Measurements from ENCODE around the gene ZNF280D. TPM values are rescaled to one million over a fixed set of nuclear protein-coding genes. Genes with fewer than 3 reads are reported as not detected.

The ZNF280D gene
- total and polyA plus RNA-seq, 2 of the 4 experiments (the other 2 are of a cell fraction), result 8.3 to 21.0 TPM

- Histone ChIP-seq H3K14ac (replicated peaks; ENCODE audit: low read depth, low read length) (no peak overlapping the region), H4K5ac (ENCODE audit: low read depth, low read length) (no peak overlapping the region), H2BK15ac (ENCODE audit: low read depth, low read length) (no peak overlapping the region), H3K79me1 (ENCODE audit: low read depth in 1 of 2, low read length in 2 of 2) (peaks cover 6 to 20% of the 10 kb centered on the region in 2 experiments; a peak in 3 of 4 replicates), H3K56ac (ENCODE audit: extremely low read depth, insufficient read depth, low read length) (no peak overlapping the region), H2BK120ac (ENCODE audit: low read depth, low read length) (no peak overlapping the region), H3K4me2 (ENCODE audit: low read depth, low read length) (no peak overlapping the region), H4K20me1 (ENCODE audit: insufficient read depth, low read length) (no peaks in the 10 kb centered on the region), H3K9ac (ENCODE audit: low read depth, low read length) (no peak overlapping the region), H4K91ac (ENCODE audit: insufficient read depth, low read depth, low read length) (no peak overlapping the region), H2AK9ac (replicated peaks; ENCODE audit: low read depth, low read length, poor library complexity) (peak overlapping the region; percentile 9), H3K4ac (ENCODE audit: low read depth, low read length) (no peak overlapping the region), H4K8ac (ENCODE audit: low read depth in 2 of 2, low read length in 2 of 2) (no peak overlapping the region), H3K36me3 (ENCODE audit: control insufficient read depth, insufficient read depth, low read length) (peaks cover 20% of the 10 kb centered on the region), H3K4me3 (ENCODE audit: insufficient read depth, low read depth, low read length) (no peak overlapping the region), H2AFZ (replicated peaks; ENCODE audit: low read length, poor library complexity) (no peak overlapping the region), H3K4me1 (ENCODE audit: control insufficient read depth, insufficient read depth, low read length) (no peaks in the 10 kb centered on the region), H2AK5ac (ENCODE audit: low read depth, low read length) (no peak overlapping the region), H3K27ac (ENCODE audit: insufficient read depth, low read length) (no peak overlapping the region), H2BK5ac (ENCODE audit: low read depth, low read length, poor library complexity, severe bottlenecking) (no peak overlapping the region), H3K9me3 (ENCODE audit: control insufficient read depth, insufficient read depth, low read length) (no peaks in the 10 kb centered on the region), H2BK20ac (ENCODE audit: low read depth, low read length) (no peak overlapping the region), H3K27me3 (ENCODE audit: control insufficient read depth, insufficient read depth, low read length) (no peaks in the 10 kb centered on the region), H3K18ac (ENCODE audit: low read depth, low read length) (no peak overlapping the region), H3K23ac (ENCODE audit: low read depth, low read length) (no peak overlapping the region), H3K9me1 (ENCODE audit: insufficient read depth, low read length) (0 out of 2 replicates have a peak, but pooled peaks cover 2% of the 10 kb centered on the region)
- no peak for ATAC-seq (ENCODE audit: low read depth)
- ChIA-PET POLR2A (ENCODE audit: unreplicated experiment) (no interaction called here), CTCF (no interaction called here)
- DNase-seq, result no peak
- TF ChIP-seq POLR2A (IDR thresholded peaks at IDR 0.05; ENCODE audit: low read depth, low read length) (no peak), RFX5 (IDR thresholded peaks at IDR 0.05; ENCODE audit: low read depth, low read length) (no peak), FOS (IDR thresholded peaks at IDR 0.05; ENCODE audit: low read depth, low read length) (no peak), BHLHE40 (IDR thresholded peaks at IDR 0.05; ENCODE audit: low read depth, low read length) (no peak), CTCF (conservative IDR thresholded peaks at IDR 0.05; ENCODE audit: low read depth, low read length) (no peak), CEBPB (IDR thresholded peaks at IDR 0.05; ENCODE audit: low read depth, low read length) (no peak)
- TF ChIP-seq, protein P1, sequence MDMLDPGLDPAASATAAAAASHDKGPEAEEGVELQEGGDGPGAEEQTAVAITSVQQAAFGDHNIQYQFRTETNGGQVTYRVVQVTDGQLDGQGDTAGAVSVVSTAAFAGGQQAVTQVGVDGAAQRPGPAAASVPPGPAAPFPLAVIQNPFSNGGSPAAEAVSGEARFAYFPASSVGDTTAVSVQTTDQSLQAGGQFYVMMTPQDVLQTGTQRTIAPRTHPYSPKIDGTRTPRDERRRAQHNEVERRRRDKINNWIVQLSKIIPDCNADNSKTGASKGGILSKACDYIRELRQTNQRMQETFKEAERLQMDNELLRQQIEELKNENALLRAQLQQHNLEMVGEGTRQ (IDR thresholded peaks at IDR 0.05; ENCODE audit: low read depth, low read length), result no peak
- TF ChIP-seq, protein P2, sequence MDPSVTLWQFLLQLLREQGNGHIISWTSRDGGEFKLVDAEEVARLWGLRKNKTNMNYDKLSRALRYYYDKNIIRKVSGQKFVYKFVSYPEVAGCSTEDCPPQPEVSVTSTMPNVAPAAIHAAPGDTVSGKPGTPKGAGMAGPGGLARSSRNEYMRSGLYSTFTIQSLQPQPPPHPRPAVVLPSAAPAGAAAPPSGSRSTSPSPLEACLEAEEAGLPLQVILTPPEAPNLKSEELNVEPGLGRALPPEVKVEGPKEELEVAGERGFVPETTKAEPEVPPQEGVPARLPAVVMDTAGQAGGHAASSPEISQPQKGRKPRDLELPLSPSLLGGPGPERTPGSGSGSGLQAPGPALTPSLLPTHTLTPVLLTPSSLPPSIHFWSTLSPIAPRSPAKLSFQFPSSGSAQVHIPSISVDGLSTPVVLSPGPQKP (IDR thresholded peaks at IDR 0.05; ENCODE audit: borderline replicate concordance, low read depth, low read length), result no peak
- no CpG with 5 or more reads among the region's 1 CpG for WGBS, 2 experiments (ENCODE audit: extremely low coverage in 2 of 2, insufficient read length in 1 of 2)
- dilution Hi-C loops (cut with HindIII; ENCODE audit: low sequenced_read_pairs, unreplicated experiment), result no loop called here
- intact Hi-C loops (cut with micrococcal nuclease), result no loop called here
- in situ Hi-C loops (cut with MboI; ENCODE audit: low sequenced_read_pairs), result no loop called here
- no TSS peak for BruUV-seq (replicated peaks)
Measured at GRCh38 chr15:56699743-56700142, 33.6 kb downstream of the ZNF280D start.
